CD14-positive monocyte (primary cell): Measurements from ENCODE around the gene DIAPH2. TPM values are rescaled to one million over a fixed set of nuclear protein-coding genes. Genes with fewer than 3 reads are reported as not detected.

Experiments
- DNase-seq, 3 donors: peaks; one replicate each; pipeline ENCODE4 v3.0.0-alpha.2; 2011 to 2022
- H2AFZ ChIP-seq: 2 replicates; pipeline ENCODE4 v1.6.0; 2012; ENCODE audit warnings: mild to moderate bottlenecking, low read depth, low read length, inconsistent platforms; ENCODE audit not compliant: insufficient read depth, poor library complexity, severe bottlenecking
- H3K27ac ChIP-seq, 2 donors: 1 replicate in 1 of 2; 2 replicates in 1 of 2; pipeline ENCODE4 v1.5.1; 2012 to 2013; ENCODE audit warnings: low read length in 2 of 2, control low read depth in 1 of 2, inconsistent platforms in 1 of 2, low read depth in 1 of 2, mild to moderate bottlenecking in 1 of 2
- H3K27me3 ChIP-seq, 2 donors: one replicate each; pipeline versions ENCODE4 v1.6.0 to v1.6.1; 2011 to 2013; ENCODE audit warnings: low read length in 2 of 2; ENCODE audit not compliant: control insufficient read depth in 2 of 2, insufficient read depth in 2 of 2
- H3K36me3 ChIP-seq, 2 donors: replicated peaks in 1 of 2; 1 replicate in 1 of 2; 2 replicates in 1 of 2; pipeline versions ENCODE4 v1.5.1 to v1.6.1; 2012 to 2013; ENCODE audit warnings: low read length in 2 of 2, control low read depth in 1 of 2, inconsistent platforms in 1 of 2, mild to moderate bottlenecking in 1 of 2; ENCODE audit not compliant: insufficient read depth in 2 of 2, control insufficient read depth in 1 of 2
- H3K4me1 ChIP-seq, 2 donors: 1 replicate in 1 of 2; 2 replicates in 1 of 2; pipeline versions ENCODE4 v1.5.1 to v1.6.1; 2012 to 2013; ENCODE audit warnings: low read length in 2 of 2, control low read depth in 1 of 2, inconsistent platforms in 1 of 2, mild to moderate bottlenecking in 1 of 2, moderate library complexity in 1 of 2; ENCODE audit not compliant: insufficient read depth in 2 of 2, control insufficient read depth in 1 of 2
- H3K4me2 ChIP-seq: replicated peaks from 2 replicates; pipeline ENCODE3; 2012; ENCODE audit warnings: low read length, moderate library complexity, mild to moderate bottlenecking; ENCODE audit not compliant: poor library complexity, severe bottlenecking; ENCODE audit errors: extremely low read depth
- H3K4me3 ChIP-seq, 3 experiments: fragments of 200-600 bp in 1 of 3; sonication (generic) in 1 of 3; replicated peaks in 1 of 3; 1 replicate in 2 of 3; 2 replicates in 1 of 3; pipeline ENCODE4 v1.5.1; 2011 to 2013; ENCODE audit warnings: low read length in 3 of 3, mild to moderate bottlenecking in 3 of 3, control low read depth in 2 of 3, low read depth in 2 of 3, inconsistent platforms in 1 of 3, moderate library complexity in 1 of 3
- H3K79me2 ChIP-seq: 2 replicates; pipeline ENCODE4 v1.6.0; 2012; ENCODE audit warnings: mild to moderate bottlenecking, control low read depth, inconsistent platforms, low read length, moderate library complexity; ENCODE audit not compliant: insufficient read depth
- H3K9ac ChIP-seq: 2 replicates; pipeline ENCODE4 v1.6.0; 2017; ENCODE audit warnings: low read length, mild to moderate bottlenecking; ENCODE audit not compliant: insufficient read depth, poor library complexity, severe bottlenecking
- H3K9me3 ChIP-seq, 2 donors: replicated peaks in 1 of 2; 1 replicate in 1 of 2; 2 replicates in 1 of 2; pipeline versions ENCODE4 v1.5.1 to v1.6.1; 2012 to 2013; ENCODE audit warnings: low read length in 2 of 2, control low read depth in 1 of 2; ENCODE audit not compliant: control insufficient read depth in 1 of 2, insufficient read depth in 1 of 2
- H4K20me1 ChIP-seq: 2 replicates; pipeline ENCODE4 v1.6.0; 2012; ENCODE audit warnings: mild to moderate bottlenecking, low read length, control low read depth, moderate library complexity; ENCODE audit not compliant: insufficient read depth
- H3K27ac Mint-ChIP-seq, 7 donors: one replicate each; pipeline ENCODE4 v1.8.0; 2020; ENCODE audit warnings: mild to moderate bottlenecking in 7 of 7, mixed read lengths in 7 of 7, moderate library complexity in 6 of 7, inconsistent platforms in 2 of 7
- H3K27me3 Mint-ChIP-seq, 3 donors: one replicate each; pipeline ENCODE4 v1.8.0; 2021 to 2022; ENCODE audit warnings: low read depth in 3 of 3, mild to moderate bottlenecking in 3 of 3, mixed read lengths in 3 of 3, moderate library complexity in 3 of 3, inconsistent platforms in 1 of 3
- H3K36me3 Mint-ChIP-seq, 2 donors: one replicate each; pipeline ENCODE4 v1.8.0; 2020; ENCODE audit warnings: mixed read lengths in 2 of 2, inconsistent platforms in 1 of 2, mild to moderate bottlenecking in 1 of 2
- H3K4me1 Mint-ChIP-seq: one replicate; pipeline ENCODE4 v1.8.0; 2020; ENCODE audit warnings: mild to moderate bottlenecking, mixed read lengths
- H3K4me3 Mint-ChIP-seq, 2 donors: one replicate each; pipeline ENCODE4 v1.8.0; 2020; ENCODE audit warnings: mild to moderate bottlenecking in 2 of 2, mixed read lengths in 2 of 2, moderate library complexity in 1 of 2
- H3K9me3 Mint-ChIP-seq, 7 donors: one replicate each; pipeline ENCODE4 v1.8.0; 2020 to 2022; ENCODE audit warnings: mixed read lengths in 7 of 7, mild to moderate bottlenecking in 6 of 7, moderate library complexity in 6 of 7, inconsistent platforms in 2 of 7
- CTCF ChIP-seq: fragments of 200-600 bp; IDR thresholded peaks from one replicate; pipeline ENCODE4 v1.8.0; 2022; ENCODE audit warnings: antibody characterized with exemption, mild to moderate bottlenecking
- WGBS: methylation state at CpG from one replicate; pipeline ENCODE4 v1.1.5; 2013; ENCODE audit warnings: missing lambda C conversion rate; ENCODE audit not compliant: insufficient coverage; 5-methylcytosine and 5-hydroxymethylcytosine counted together
- intact Hi-C, 2 donors: fragments of 100-400 bp; cut with micrococcal nuclease; formaldehyde crosslinking; loops; one replicate each; pipeline versions ENCODE4 v1.15.0 to v1.15.1; 2023
- polyA plus RNA-seq, 3 donors: library from polyadenylated mRNA; depleted of rRNA in 1 of 3; unstranded in 2 of 3; stranded (reverse) in 1 of 3; fragments of 300-500 nt in 2 of 3; fragments of >200 nt in 1 of 3; fragmentation: Illumina TruSeq in 2 of 3; gene quantifications; 1 replicate in 2 of 3; 2 replicates in 1 of 3; pipeline ENCODE4 v1.2.3, GENCODE V29; 2012 to 2021

DIAPH2 gene
- polyA plus RNA-seq, 3 donors, result 9.5 to 20.5 (median 11.4) TPM

- no CpG with 5 or more reads among the region's 7 CpGs for WGBS
Observed at GRCh38 chrX:97315939-97316338, 631.3 kb downstream of the DIAPH2 start.

GRCh38 chrX:97320305-97320704 is 635.7 kb downstream of the DIAPH2 start:
- Histone ChIP-seq H2AFZ (no peak overlapping the region), H3K9me3 (no peaks in the 10 kb centered on the region), H3K27me3 (no peaks in the 10 kb centered on the region), H3K36me3 (no peaks in the 10 kb centered on the region), H3K9ac (no peak overlapping the region), H3K4me2 (no peak overlapping the region), H3K4me1 (no peaks in the 10 kb centered on the region), H3K4me3 (no peak overlapping the region), H3K79me2 (no peaks in the 10 kb centered on the region), H4K20me1 (no peaks in the 10 kb centered on the region), H3K27ac (no peak overlapping the region)
- no peak for TF ChIP-seq CTCF
- WGBS, result no CpG with 5 or more reads among the region's 11 CpGs
- Mint-ChIP-seq H3K9me3 (peaks cover 0 to 3% (median 0%) of the 10 kb centered on the region in 7 donors), H3K27me3 (peaks cover 0 to 2% (median 0%) of the 10 kb centered on the region in 3 donors), H3K4me1 (no peaks in the 10 kb centered on the region), H3K27ac (no peak overlapping the region), H3K4me3 (no peak overlapping the region), H3K36me3 (peaks cover 1 to 3% of the 10 kb centered on the region in 2 donors)
- intact Hi-C loops, result no loop called here
- no peak for DNase-seq

More at GRCh38 chrX:97315939-97316338, 631.3 kb downstream of the DIAPH2 start:
- no peak overlapping the region for H2AFZ ChIP-seq
- H3K9ac ChIP-seq, result no peak overlapping the region
- H3K79me2 ChIP-seq, result no peaks in the 10 kb centered on the region
- H3K27ac ChIP-seq, result no peak overlapping the region
- H3K9me3 Mint-ChIP-seq, result peaks cover 0 to 3% (median 0%) of the 10 kb centered on the region in 7 donors
- no peak overlapping the region for H3K4me3 Mint-ChIP-seq
- intact Hi-C loops, result no loop called here
- DNase-seq, result no peak
- no peaks in the 10 kb centered on the region for H3K9me3 ChIP-seq
- H3K4me2 ChIP-seq, result no peak overlapping the region
- H4K20me1 ChIP-seq, result no peaks in the 10 kb centered on the region
- peaks cover 1 to 3% of the 10 kb centered on the region in 2 donors for H3K36me3 Mint-ChIP-seq
- H3K4me1 ChIP-seq, result no peaks in the 10 kb centered on the region
- TF ChIP-seq CTCF, result no peak
- no peak overlapping the region for H3K4me3 ChIP-seq
- no peaks in the 10 kb centered on the region for H3K27me3 ChIP-seq
- no peaks in the 10 kb centered on the region for H3K36me3 ChIP-seq
- peaks cover 0 to under 1% (median 0%) of the 10 kb centered on the region in 3 donors for H3K27me3 Mint-ChIP-seq
- no peaks in the 10 kb centered on the region for H3K4me1 Mint-ChIP-seq
- no peak overlapping the region for H3K27ac Mint-ChIP-seq
